HepG2 (cell line): ENCODE measurements around the gene CISH.

Experiments
- GABPB1 ChIP-seq: IDR thresholded peaks from 2 replicates; pipeline ENCODE4 v1.6.1; 2016; ENCODE audit warnings: mild to moderate bottlenecking, missing genetic modification reagents, moderate library complexity, missing compliant biosample characterization
- POLR2AphosphoS5 ChIP-seq: IDR thresholded peaks from 2 replicates; pipeline ENCODE4 v1.6.1; 2012; ENCODE audit warnings: low read depth, low read length
- RBFOX2 ChIP-seq: fragments of 200-400 bp; formaldehyde crosslinking; IDR thresholded peaks from 2 replicates; pipeline ENCODE4 v1.6.1; 2017; ENCODE audit warnings: low read depth, mild to moderate bottlenecking, low read length
- RFXANK ChIP-seq: IDR thresholded peaks from 2 replicates; pipeline ENCODE4 v1.6.1; 2016
- SAFB2 ChIP-seq: sonication (generic); formaldehyde crosslinking; IDR thresholded peaks from 2 replicates; pipeline ENCODE4 v1.5.1; 2020; ENCODE audit warnings: missing genetic modification reagents, low read depth, mild to moderate bottlenecking, borderline replicate concordance
- SIN3B ChIP-seq: fragments of 150-350 bp; IDR thresholded peaks from 2 replicates; pipeline ENCODE4 v1.6.1; 2014; ENCODE audit warnings: low read length
- SOX6 ChIP-seq, 2 experiments: fragments of 450-650 bp in 1 of 2; sonication (generic) in 1 of 2; formaldehyde crosslinking in 1 of 2; IDR thresholded peaks; 2 replicates each; pipeline versions ENCODE4 v1.4.0 to v1.6.1; 2017 to 2020; ENCODE audit warnings: antibody characterized with exemption in 1 of 2, mild to moderate bottlenecking in 1 of 2, missing genetic modification reagents in 1 of 2
- SUZ12 ChIP-seq: fragments of 150-350 bp; IDR thresholded peaks from 2 replicates; pipeline ENCODE4 v1.6.1; 2014; ENCODE audit warnings: low read depth, low read length
- ZNF138 ChIP-seq: sonication (generic); formaldehyde crosslinking; IDR thresholded peaks from 2 replicates; pipeline ENCODE4 v1.5.0; 2020; ENCODE audit warnings: mild to moderate bottlenecking, low read depth, missing genetic modification reagents
- ZNF160 ChIP-seq: sonication (generic); formaldehyde crosslinking; IDR thresholded peaks from 2 replicates; pipeline ENCODE4 v1.8.0; 2022; ENCODE audit warnings: mild to moderate bottlenecking, inconsistent platforms, missing genetic modification reagents
- ZNF616 ChIP-seq: sonication (generic); formaldehyde crosslinking; IDR thresholded peaks from 2 replicates; pipeline ENCODE4 v1.5.0; 2020; ENCODE audit warnings: low read depth, mild to moderate bottlenecking, missing genetic modification reagents
- ZNF713 ChIP-seq: sonication (generic); formaldehyde crosslinking; IDR thresholded peaks from 2 replicates; pipeline ENCODE4 v1.4.0; 2020; ENCODE audit warnings: mild to moderate bottlenecking, missing genetic modification reagents
- TF ChIP-seq, protein P1 (sequence below): sonication (generic); formaldehyde crosslinking; IDR thresholded peaks from 2 replicates; pipeline ENCODE4 v1.5.0; 2020; ENCODE audit warnings: mild to moderate bottlenecking, missing genetic modification reagents, moderate library complexity

DNA sequence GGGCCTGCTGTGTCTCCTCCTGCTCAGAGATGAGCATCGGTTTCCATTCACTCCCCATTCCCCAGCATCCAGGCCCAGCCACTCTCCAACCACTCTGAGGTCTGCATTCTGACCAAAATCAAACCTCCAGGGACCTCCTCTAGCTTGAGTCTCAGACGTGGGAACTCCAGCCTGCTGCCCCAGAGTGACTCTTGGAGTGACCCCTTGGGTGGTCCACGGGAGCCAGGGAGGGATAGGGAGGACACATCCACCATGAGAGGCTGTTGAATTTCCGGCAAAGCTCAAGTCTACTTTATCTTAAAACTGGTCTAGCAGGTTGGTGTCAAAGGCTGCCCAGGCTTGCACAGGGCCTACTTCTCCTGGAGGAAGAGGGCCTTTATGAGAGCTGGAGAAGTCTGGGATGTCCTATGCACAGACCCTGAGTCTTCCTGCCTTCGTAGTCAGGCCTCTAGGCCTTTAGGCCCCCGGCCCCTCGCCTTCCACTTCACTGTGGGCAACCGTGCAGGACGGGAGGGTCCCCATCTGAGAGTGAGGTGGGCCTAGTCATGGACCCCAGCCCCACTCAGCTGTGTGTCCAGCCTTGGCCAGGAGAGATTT lies 8.9 kb downstream of the CISH start:
- TF ChIP-seq RBFOX2 (no peak), ZNF160 (CRISPR knock-in tag) (no peak), ZNF138 (CRISPR knock-in tag) (no peak), SOX6 (IDR thresholded peaks at IDR 0.05) (no peak), SOX6 (CRISPR knock-in tag; IDR thresholded peaks at IDR 0.05) (no peak), ZNF616 (CRISPR knock-in tag) (no peak), GABPB1 (CRISPR knock-in tag) (no peak), SAFB2 (CRISPR knock-in tag) (no peak), RFXANK (CRISPR knock-in tag) (no peak), POLR2AphosphoS5 (no peak), SUZ12 (no peak), ZNF713 (CRISPR knock-in tag) (no peak), SIN3B (no peak)
- TF ChIP-seq, protein P1, sequence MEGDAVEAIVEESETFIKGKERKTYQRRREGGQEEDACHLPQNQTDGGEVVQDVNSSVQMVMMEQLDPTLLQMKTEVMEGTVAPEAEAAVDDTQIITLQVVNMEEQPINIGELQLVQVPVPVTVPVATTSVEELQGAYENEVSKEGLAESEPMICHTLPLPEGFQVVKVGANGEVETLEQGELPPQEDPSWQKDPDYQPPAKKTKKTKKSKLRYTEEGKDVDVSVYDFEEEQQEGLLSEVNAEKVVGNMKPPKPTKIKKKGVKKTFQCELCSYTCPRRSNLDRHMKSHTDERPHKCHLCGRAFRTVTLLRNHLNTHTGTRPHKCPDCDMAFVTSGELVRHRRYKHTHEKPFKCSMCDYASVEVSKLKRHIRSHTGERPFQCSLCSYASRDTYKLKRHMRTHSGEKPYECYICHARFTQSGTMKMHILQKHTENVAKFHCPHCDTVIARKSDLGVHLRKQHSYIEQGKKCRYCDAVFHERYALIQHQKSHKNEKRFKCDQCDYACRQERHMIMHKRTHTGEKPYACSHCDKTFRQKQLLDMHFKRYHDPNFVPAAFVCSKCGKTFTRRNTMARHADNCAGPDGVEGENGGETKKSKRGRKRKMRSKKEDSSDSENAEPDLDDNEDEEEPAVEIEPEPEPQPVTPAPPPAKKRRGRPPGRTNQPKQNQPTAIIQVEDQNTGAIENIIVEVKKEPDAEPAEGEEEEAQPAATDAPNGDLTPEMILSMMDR (CRISPR knock-in tag) = no peak
